Measurements from ENCODE around the gene VOPP1. TPM values are rescaled to one million over a fixed set of nuclear protein-coding genes. Genes with fewer than 3 reads are reported as not detected.

The VOPP1 gene
- total and polyA plus RNA-seq, 7 donors: 16.3 to 45.7 (median 29.7) TPM

- DNase-seq: no peak
- ATAC-seq: peak in 1 of 4 donors; percentile 24
- WGBS, 3 donors: 69 to 76% (median 70%) methylated on average over 6 of the region's 6 CpGs
- intact Hi-C loops (cut with DNase I): no loop called here
- peaks cover 0 to 3% of the 10 kb centered on the region in 2 donors for H3K36me3 ChIP-seq (ENCODE audit: insufficient read depth in 1 of 2, low read depth in 1 of 2)
- no peaks in the 10 kb centered on the region for H3K9me3 ChIP-seq
- no peak overlapping the region for H3K4me3 ChIP-seq
- no peaks in the 10 kb centered on the region for H3K27me3 ChIP-seq (ENCODE audit: insufficient read depth in 3 of 3, low read length in 2 of 3)
- H3K4me1 ChIP-seq: peaks cover 20% of the 10 kb centered on the region
- no peak for TF ChIP-seq CTCF (IDR thresholded peaks at IDR 0.05)
- H3K27ac ChIP-seq: no peak overlapping the region
These were observed 93.6 kb downstream of the VOPP1 start for GRCh38 chr7:55478700-55479099.

GRCh38 chr7:55477781-55478374 lies 94.4 kb downstream of the VOPP1 start:
- WGBS, 3 donors: 25 to 55% (median 36%) methylated on average over 12 to 13 of the region's 13 CpGs
- no peaks in the 10 kb centered on the region for H3K9me3 ChIP-seq
- ATAC-seq: peak; percentile 24 to 44 (median 40)
- no peak overlapping the region for H3K4me3 ChIP-seq
- H3K27ac ChIP-seq: no peak overlapping the region
- no peaks in the 10 kb centered on the region for H3K27me3 ChIP-seq (ENCODE audit: insufficient read depth in 3 of 3, low read length in 2 of 3)
- intact Hi-C loops (cut with DNase I): no loop called here
- no peak for TF ChIP-seq CTCF (IDR thresholded peaks at IDR 0.05)
- DNase-seq: no peak
- H3K36me3 ChIP-seq (ENCODE audit: insufficient read depth in 1 of 2, low read depth in 1 of 2): peaks cover 0 to 9% of the 10 kb centered on the region in 2 donors
- peaks cover 20% of the 10 kb centered on the region for H3K4me1 ChIP-seq

GRCh38 chr7:55476852-55477780 lies 95.2 kb downstream of the VOPP1 start:
- Histone ChIP-seq H3K4me3 (no peak overlapping the region), H3K27me3 (ENCODE audit: insufficient read depth in 3 of 3, low read length in 2 of 3) (no peaks in the 10 kb centered on the region), H3K4me1 (peaks cover 20% of the 10 kb centered on the region), H3K36me3 (ENCODE audit: insufficient read depth in 1 of 2, low read depth in 1 of 2) (peaks cover 0 to 10% of the 10 kb centered on the region in 2 donors), H3K27ac (peak overlapping the region; percentile 10), H3K9me3 (no peaks in the 10 kb centered on the region)
- no peak for TF ChIP-seq CTCF (IDR thresholded peaks at IDR 0.05)
- 74 to 93% (median 77%) methylated on average over 19 of the region's 19 CpGs for WGBS, 3 donors
- no peak for DNase-seq
- intact Hi-C loops (cut with DNase I): no loop called here
- peak in 2 of 4 donors; percentile 8 to 10 for ATAC-seq

GRCh38 chr7:55475855-55476803 lies 96.2 kb downstream of the VOPP1 start:
- intact Hi-C loops (cut with DNase I): no loop called here
- Histone ChIP-seq H3K4me3 (no peak overlapping the region), H3K27ac (peak overlapping the region; percentile 10), H3K36me3 (ENCODE audit: insufficient read depth in 1 of 2, low read depth in 1 of 2) (peaks cover 0 to 10% of the 10 kb centered on the region in 2 donors), H3K4me1 (peaks cover 20% of the 10 kb centered on the region), H3K9me3 (no peaks in the 10 kb centered on the region), H3K27me3 (ENCODE audit: insufficient read depth in 3 of 3, low read length in 2 of 3) (no peaks in the 10 kb centered on the region)
- TF ChIP-seq CTCF (IDR thresholded peaks at IDR 0.05): no peak
- WGBS, 3 donors: 50 to 62% (median 52%) methylated on average over 17 to 19 of the region's 19 CpGs
- DNase-seq: no peak
- peak; percentile 68 to 87 (median 82) for ATAC-seq

Data from psoas muscle (tissue), 8 donors.